CD4-positive, alpha-beta T cell treated with Interleukin-12 subunit alpha and Interleukin-12 subunit beta, for 1 hour (primary cell): ENCODE results near the gene FOXI1.
"Not testable (repeated sequence)": the region's sequence is repeated elsewhere in the genome, so short reads cannot be mapped to it uniquely, and the experiment has no call there.

ENCODE experiments used
- DNase-seq: peaks from one replicate; pipeline ENCODE4 v3.0.0-alpha.2; 2020

Gene FOXI1

GRCh38 chr5:170094329-170094728 lies 11.4 kb upstream of the FOXI1 start:
- not testable (repeated sequence) for DNase-seq

GRCh38 chr5:170095646-170096045 lies 10.1 kb upstream of the FOXI1 start:
- DNase-seq: no peak

- no peak for DNase-seq
Observed at GRCh38 chr5:170097934-170098333, 7.8 kb upstream of the FOXI1 start.

- DNase-seq: peak; percentile 67
Observed at GRCh38 chr5:170100066-170100943, 5.4 kb upstream of the FOXI1 start.

GRCh38 chr5:170103447-170103846 lies 2.2 kb upstream of the FOXI1 start:
- DNase-seq: no peak

- DNase-seq: no peak
Observed at GRCh38 chr5:170104299-170104698, 1.4 kb upstream of the FOXI1 start.

- no peak for DNase-seq
Observed at GRCh38 chr5:170104710-170105109, 987 bp upstream of the FOXI1 start.

GRCh38 chr5:170107674-170108073 lies 2.0 kb downstream of the FOXI1 start:
- DNase-seq: no peak

GRCh38 chr5:170108266-170108785 lies 2.6 kb downstream of the FOXI1 start:
- no peak for DNase-seq

GRCh38 chr5:170109059-170110031 lies 3.6 kb downstream of the FOXI1 start:
- no peak for DNase-seq

- DNase-seq: no peak
Observed at GRCh38 chr5:170110403-170111087, 4.8 kb downstream of the FOXI1 start.

GRCh38 chr5:170111088-170111785 lies 5.5 kb downstream of the FOXI1 start:
- DNase-seq: no peak

- DNase-seq: no peak
Observed at GRCh38 chr5:170112876-170113521, 7.3 kb downstream of the FOXI1 start.

GRCh38 chr5:170113522-170113900 lies 7.8 kb downstream of the FOXI1 start:
- no peak for DNase-seq

- DNase-seq: no peak
Observed at GRCh38 chr5:170114271-170114670, 8.6 kb downstream of the FOXI1 start.

- no peak for DNase-seq
Observed at GRCh38 chr5:170115925-170116324, 10.2 kb downstream of the FOXI1 start.

- no peak for DNase-seq
Observed at GRCh38 chr5:170117736-170118135, 12.0 kb downstream of the FOXI1 start.

GRCh38 chr5:170120576-170120975 lies 14.9 kb downstream of the FOXI1 start:
- DNase-seq: no peak

- no peak for DNase-seq
Observed at GRCh38 chr5:170121321-170121720, 15.6 kb downstream of the FOXI1 start.

- no peak for DNase-seq
Observed at GRCh38 chr5:170126061-170126460, 20.4 kb downstream of the FOXI1 start.

- no peak for DNase-seq
Observed at GRCh38 chr5:170126626-170127025, 20.9 kb downstream of the FOXI1 start.

GRCh38 chr5:170131235-170131634 lies 25.5 kb downstream of the FOXI1 start:
- DNase-seq: no peak
